PC-3 (cell line): Measurements from ENCODE around the gene SFXN2.

Experiments
- EZH2 ChIP-seq: fragments of 300-600 bp; sonication (generic); IDR thresholded peaks from one replicate; pipeline ENCODE4 v1.6.1; 2017; ENCODE audit warnings: antibody characterized with exemption, mild to moderate bottlenecking, low read length; ENCODE audit not compliant: unreplicated experiment
- EZH2phosphoT487 ChIP-seq: fragments of 300-600 bp; sonication (generic); IDR thresholded peaks from 2 replicates; pipeline ENCODE4 v1.6.1; 2018; ENCODE audit warnings: mild to moderate bottlenecking, antibody characterized with exemption, low read length, borderline replicate concordance
- TF ChIP-seq, protein P1 (sequence below): fragments of 300-600 bp; sonication (generic); conservative IDR thresholded peaks from 2 replicates; pipeline ENCODE4 v1.5.1; 2017; ENCODE audit warnings: antibody characterized with exemption, low read depth, mild to moderate bottlenecking, low read length

DNA sequence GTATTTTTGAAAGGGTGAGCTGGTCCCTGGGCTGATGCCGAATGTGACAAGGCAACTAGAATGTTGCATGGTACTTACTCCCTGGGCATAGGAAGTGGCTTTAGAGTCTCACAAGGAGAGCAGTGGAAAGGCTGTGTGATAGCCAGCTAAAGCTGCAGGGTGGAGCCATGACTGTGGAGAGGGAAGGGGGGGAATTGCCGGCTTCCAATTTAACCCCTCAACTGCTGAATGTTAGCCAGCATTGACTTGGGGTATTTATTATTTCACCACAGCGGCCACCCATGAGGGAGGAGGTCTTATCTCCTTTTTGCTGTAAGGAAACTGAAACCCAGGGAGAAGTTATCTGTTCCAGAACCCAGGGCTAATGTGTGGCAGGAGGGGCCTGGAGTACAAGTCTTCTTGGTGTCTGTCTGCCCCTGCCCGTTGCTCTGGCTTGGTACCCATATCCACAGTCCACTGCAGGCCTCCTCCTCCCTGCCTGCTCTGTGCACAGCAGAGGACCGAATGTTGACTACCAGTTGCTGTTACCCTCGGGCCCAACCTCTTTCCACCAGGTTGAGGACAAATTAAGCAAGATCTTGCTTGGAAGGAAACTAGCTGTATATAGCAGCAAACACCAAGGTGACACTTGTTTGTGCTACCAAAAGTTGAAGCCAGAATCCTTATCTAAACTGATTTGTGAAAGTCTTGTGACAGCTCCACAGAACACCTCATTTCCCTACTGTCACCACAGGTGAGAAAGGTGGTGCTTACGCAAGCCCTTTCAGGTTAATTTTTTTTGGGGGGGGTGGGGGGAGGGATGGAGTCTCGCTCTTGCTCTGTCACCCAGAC lies 66.9 kb downstream of the SFXN2 start:
- TF ChIP-seq EZH2phosphoT487 (no peak), EZH2 (no peak)
- TF ChIP-seq, protein P1, sequence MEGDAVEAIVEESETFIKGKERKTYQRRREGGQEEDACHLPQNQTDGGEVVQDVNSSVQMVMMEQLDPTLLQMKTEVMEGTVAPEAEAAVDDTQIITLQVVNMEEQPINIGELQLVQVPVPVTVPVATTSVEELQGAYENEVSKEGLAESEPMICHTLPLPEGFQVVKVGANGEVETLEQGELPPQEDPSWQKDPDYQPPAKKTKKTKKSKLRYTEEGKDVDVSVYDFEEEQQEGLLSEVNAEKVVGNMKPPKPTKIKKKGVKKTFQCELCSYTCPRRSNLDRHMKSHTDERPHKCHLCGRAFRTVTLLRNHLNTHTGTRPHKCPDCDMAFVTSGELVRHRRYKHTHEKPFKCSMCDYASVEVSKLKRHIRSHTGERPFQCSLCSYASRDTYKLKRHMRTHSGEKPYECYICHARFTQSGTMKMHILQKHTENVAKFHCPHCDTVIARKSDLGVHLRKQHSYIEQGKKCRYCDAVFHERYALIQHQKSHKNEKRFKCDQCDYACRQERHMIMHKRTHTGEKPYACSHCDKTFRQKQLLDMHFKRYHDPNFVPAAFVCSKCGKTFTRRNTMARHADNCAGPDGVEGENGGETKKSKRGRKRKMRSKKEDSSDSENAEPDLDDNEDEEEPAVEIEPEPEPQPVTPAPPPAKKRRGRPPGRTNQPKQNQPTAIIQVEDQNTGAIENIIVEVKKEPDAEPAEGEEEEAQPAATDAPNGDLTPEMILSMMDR: no peak
